Osteoblast (primary cell): Measurements from ENCODE around the gene EEF2. TPM values are rescaled to one million over a fixed set of nuclear protein-coding genes. Genes with fewer than 3 reads are reported as not detected.

ENCODE experiments used
- DNase-seq: peaks from one replicate; pipeline ENCODE4 v3.0.0; 2011; ENCODE audit warnings: low spot score, mixed read lengths; ENCODE audit not compliant: insufficient read length; ENCODE audit errors: missing footprints
- H2AFZ ChIP-seq: 2 replicates; pipeline ENCODE4 v1.6.0; 2011; ENCODE audit warnings: mild to moderate bottlenecking, low read length
- H3K27ac ChIP-seq: 2 replicates; pipeline ENCODE4 v1.5.1; 2011; ENCODE audit warnings: mild to moderate bottlenecking, low read depth, low read length, moderate library complexity
- H3K27me3 ChIP-seq: 2 replicates; pipeline ENCODE4 v1.6.0; 2012; ENCODE audit warnings: mild to moderate bottlenecking, control low read depth, inconsistent platforms, low read length, moderate library complexity; ENCODE audit not compliant: insufficient read depth
- H3K36me3 ChIP-seq: 2 replicates; pipeline ENCODE4 v1.5.1; 2011; ENCODE audit warnings: mild to moderate bottlenecking, low read length, control low read depth, moderate library complexity; ENCODE audit not compliant: insufficient read depth
- H3K4me1 ChIP-seq: 2 replicates; pipeline ENCODE4 v1.5.1; 2011; ENCODE audit warnings: mild to moderate bottlenecking, low read length, control low read depth, moderate library complexity; ENCODE audit not compliant: insufficient read depth
- H3K4me2 ChIP-seq: 2 replicates; pipeline ENCODE4 v1.6.0; 2011; ENCODE audit warnings: mild to moderate bottlenecking, low read length; ENCODE audit not compliant: insufficient read depth
- H3K4me3 ChIP-seq: fragments of 200-600 bp; sonication (generic); 3 replicates; pipeline ENCODE4 v1.5.1; 2012; ENCODE audit warnings: mild to moderate bottlenecking, low read length, inconsistent platforms; ENCODE audit not compliant: insufficient read depth
- H3K79me2 ChIP-seq: 2 replicates; pipeline ENCODE4 v1.6.0; 2012; ENCODE audit warnings: mild to moderate bottlenecking, low read length, control low read depth, inconsistent platforms; ENCODE audit not compliant: insufficient read depth
- H3K9me3 ChIP-seq: 2 replicates; pipeline ENCODE4 v1.5.1; 2011; ENCODE audit warnings: low read depth, low read length, control low read depth
- H4K20me1 ChIP-seq: 2 replicates; pipeline ENCODE4 v1.6.0; 2012; ENCODE audit warnings: mild to moderate bottlenecking, low read length, control low read depth; ENCODE audit not compliant: insufficient read depth
- CTCF ChIP-seq: IDR thresholded peaks from 2 replicates; pipeline ENCODE4 v1.5.1; 2011; ENCODE audit warnings: mild to moderate bottlenecking, low read depth, low read length, moderate library complexity; ENCODE audit errors: extremely low read depth
- total RNA-seq: library from RNA; depleted of rRNA; stranded (reverse); fragments of >200 nt; gene quantifications from 2 replicates; pipeline ENCODE4 v1.2.3, GENCODE V29; 2012

Gene EEF2
- total RNA-seq, 1 donor = 2,968 TPM

- peaks cover 69% of the 10 kb centered on the region for H4K20me1 ChIP-seq
Measured at GRCh38 chr19:4014541-4015491, 29.6 kb upstream of the EEF2 start.

GRCh38 chr19:4013886-4014540 is 28.8 kb upstream of the EEF2 start:
- no peak overlapping the region for H3K27ac ChIP-seq
- H4K20me1 ChIP-seq = peaks cover 71% of the 10 kb centered on the region
- no peaks in the 10 kb centered on the region for H3K9me3 ChIP-seq
- H3K4me3 ChIP-seq = no peak overlapping the region
- peaks cover 2% of the 10 kb centered on the region for H3K4me1 ChIP-seq
- no peak overlapping the region for H3K4me2 ChIP-seq
- TF ChIP-seq CTCF = no peak
- DNase-seq = peak; percentile 66
- H2AFZ ChIP-seq = no peak overlapping the region
- H3K27me3 ChIP-seq = no peaks in the 10 kb centered on the region
- H3K36me3 ChIP-seq = peaks cover 30% of the 10 kb centered on the region
- H3K79me2 ChIP-seq = peaks cover 91% of the 10 kb centered on the region

More at GRCh38 chr19:4014541-4015491, 29.6 kb upstream of the EEF2 start:
- DNase-seq = peak; percentile 68
- Histone ChIP-seq H3K4me3 (no peak overlapping the region), H3K79me2 (peaks cover 90% of the 10 kb centered on the region), H3K27ac (no peak overlapping the region), H3K4me1 (no peaks in the 10 kb centered on the region), H3K36me3 (peaks cover 30% of the 10 kb centered on the region), H2AFZ (no peak overlapping the region), H3K9me3 (no peaks in the 10 kb centered on the region), H3K4me2 (no peak overlapping the region), H3K27me3 (no peaks in the 10 kb centered on the region)
- no peak for TF ChIP-seq CTCF

- Histone ChIP-seq H3K9me3 (no peaks in the 10 kb centered on the region), H3K27ac (no peak overlapping the region), H3K36me3 (peaks cover 30% of the 10 kb centered on the region), H2AFZ (no peak overlapping the region), H4K20me1 (peaks cover 77% of the 10 kb centered on the region), H3K4me3 (no peak overlapping the region), H3K4me2 (no peak overlapping the region), H3K79me2 (peaks cover 91% of the 10 kb centered on the region), H3K27me3 (no peaks in the 10 kb centered on the region), H3K4me1 (peaks cover 10% of the 10 kb centered on the region)
- TF ChIP-seq CTCF = no peak
- DNase-seq = peak; percentile 56
Measured at GRCh38 chr19:4012975-4013634, 27.8 kb upstream of the EEF2 start.
